ENCODE results near the gene COL4A2.

DNA sequence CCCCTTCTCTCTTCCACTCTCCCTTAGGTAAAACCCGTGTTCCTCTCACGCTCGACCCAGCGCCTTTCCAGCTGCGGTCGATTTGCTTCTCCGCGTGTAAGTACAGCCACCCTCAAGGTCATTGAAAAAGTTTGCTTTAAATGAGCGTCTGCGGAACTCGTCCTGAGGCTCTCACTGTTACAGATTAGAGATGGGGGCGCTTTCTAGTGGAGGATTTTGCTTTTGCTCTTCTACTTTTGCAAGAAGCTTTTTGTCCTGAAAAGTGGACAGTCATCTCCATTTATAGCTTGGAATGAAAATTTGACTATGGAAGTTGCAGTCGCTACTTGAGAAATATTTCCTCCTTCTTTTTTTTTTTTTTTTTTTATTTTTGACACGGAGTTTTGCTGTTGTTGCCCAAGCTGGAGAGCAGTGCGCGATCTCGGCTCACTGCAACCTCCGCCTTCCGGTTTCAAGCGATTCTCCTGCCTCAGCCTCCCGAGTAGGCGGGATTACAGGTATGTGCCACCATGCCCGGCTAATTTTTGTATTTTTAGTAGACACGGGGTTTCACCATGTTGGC lies 255.0 kb downstream of the COL4A2 start:
- TF ChIP-seq CTCF (IDR thresholded peaks at IDR 0.05; ENCODE audit: insufficient read depth, low read depth, low read length): no peak
- no peak for TF ChIP-seq EZH2 (IDR thresholded peaks at IDR 0.05; ENCODE audit: insufficient read depth, low read length)

Data from astrocyte (in vitro differentiated cells and primary cell).